ENCODE measurements around the gene NF1. TPM values are rescaled to one million over a fixed set of nuclear protein-coding genes. Genes with fewer than 3 reads are reported as not detected.
"Not testable (repeated sequence)": the region's sequence is repeated elsewhere in the genome, so short reads cannot be mapped to it uniquely, and the experiment has no call there.

NF1 gene
- total and polyA plus RNA-seq, 9 donors, result 13.8 to 30.4 (median 22.8) TPM

DNA sequence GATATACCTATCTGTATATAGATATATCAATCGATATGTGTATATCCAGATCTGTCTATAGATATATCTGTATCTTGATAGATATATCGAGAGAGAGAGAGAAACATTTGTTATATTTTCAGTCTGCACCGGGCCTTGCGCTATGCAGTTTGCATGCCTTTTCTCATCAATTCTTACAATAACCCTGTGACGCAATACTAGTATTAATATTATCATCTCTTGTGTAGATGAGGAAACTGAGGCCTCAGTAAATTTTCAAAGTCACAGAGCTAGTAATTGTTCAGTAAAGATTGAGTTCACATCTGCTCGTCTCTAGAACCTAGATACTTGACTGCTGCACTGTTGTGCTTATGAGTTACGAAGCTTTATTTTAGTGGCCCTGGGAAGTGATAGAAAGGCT, 77.6 kb downstream of the NF1 start:
- H3K4me1 ChIP-seq (ENCODE audit: control insufficient read depth, insufficient read depth, low read length), result no peaks in the 10 kb centered on the region
- no peaks in the 10 kb centered on the region for H3K27me3 ChIP-seq (ENCODE audit: control insufficient read depth, insufficient read depth, low read length)
- no peak overlapping the region for H3K27ac ChIP-seq (ENCODE audit: low read length)
- H3K36me3 ChIP-seq (ENCODE audit: control insufficient read depth, insufficient read depth, low read length), result peaks cover 2% of the 10 kb centered on the region
- H3K9me3 ChIP-seq (replicated peaks; ENCODE audit: control insufficient read depth, low read depth, low read length), result no peaks in the 10 kb centered on the region
- 67% methylated on average over 1 of the region's 7 CpGs for WGBS (ENCODE audit: insufficient coverage)
- no peak for DNase-seq
- H3K4me3 ChIP-seq (ENCODE audit: low read length), result no peak overlapping the region

DNA sequence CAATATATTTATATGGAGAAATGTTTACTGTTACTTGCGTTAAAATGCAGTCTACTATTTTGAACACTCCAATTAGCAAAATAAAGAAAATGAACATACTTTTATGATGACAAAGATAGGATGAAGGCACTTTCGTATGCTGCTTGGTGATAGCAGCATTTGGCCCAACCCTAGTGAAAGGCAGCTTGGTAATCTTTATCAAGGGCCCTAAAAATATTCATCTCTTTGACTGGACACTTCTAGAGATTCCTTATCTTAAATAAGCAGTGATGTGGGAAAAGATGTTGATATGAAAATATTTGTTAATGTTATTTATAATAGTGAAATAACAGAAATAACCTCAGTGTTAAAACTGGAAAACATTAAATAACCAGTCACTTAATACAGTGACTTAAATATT, 79.4 kb downstream of the NF1 start:
- Histone ChIP-seq H3K4me1 (ENCODE audit: control insufficient read depth, insufficient read depth, low read length) (no peaks in the 10 kb centered on the region), H3K4me3 (ENCODE audit: low read length) (no peak overlapping the region), H3K27ac (ENCODE audit: low read length) (no peak overlapping the region), H3K36me3 (ENCODE audit: control insufficient read depth, insufficient read depth, low read length) (peaks cover 2% of the 10 kb centered on the region), H3K9me3 (replicated peaks; ENCODE audit: control insufficient read depth, low read depth, low read length) (no peaks in the 10 kb centered on the region), H3K27me3 (ENCODE audit: control insufficient read depth, insufficient read depth, low read length) (no peaks in the 10 kb centered on the region)
- WGBS (ENCODE audit: insufficient coverage), result no CpG with 5 or more reads among the region's 2 CpGs
- no peak for DNase-seq

DNA sequence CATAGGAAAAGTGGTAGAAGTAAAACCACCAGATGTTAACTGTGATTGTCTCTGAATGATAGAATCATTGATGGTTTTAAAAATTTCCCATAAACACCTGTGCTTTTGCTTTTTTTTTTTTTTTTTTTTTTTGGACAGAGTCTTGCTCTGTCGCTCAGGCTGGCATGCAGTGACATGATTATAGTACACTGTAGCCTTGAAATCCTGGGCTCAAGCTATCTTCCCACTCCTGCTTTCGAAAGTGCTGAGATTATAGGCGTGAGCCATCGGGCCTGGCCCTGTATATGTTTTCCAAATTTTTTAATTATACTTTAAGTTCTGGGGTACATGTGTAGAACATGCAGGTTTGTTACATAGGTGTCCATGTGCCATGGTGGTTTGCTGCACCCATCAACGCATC, 80.5 kb downstream of the NF1 start:
- no peak overlapping the region for H3K27ac ChIP-seq (ENCODE audit: low read length)
- H3K27me3 ChIP-seq (ENCODE audit: control insufficient read depth, insufficient read depth, low read length), result no peaks in the 10 kb centered on the region
- no peak for DNase-seq
- WGBS (ENCODE audit: insufficient coverage), result no CpG with 5 or more reads among the region's 5 CpGs
- H3K9me3 ChIP-seq (replicated peaks; ENCODE audit: control insufficient read depth, low read depth, low read length), result no peaks in the 10 kb centered on the region
- H3K4me3 ChIP-seq (ENCODE audit: low read length), result no peak overlapping the region
- no peaks in the 10 kb centered on the region for H3K4me1 ChIP-seq (ENCODE audit: control insufficient read depth, insufficient read depth, low read length)
- peaks cover 2% of the 10 kb centered on the region for H3K36me3 ChIP-seq (ENCODE audit: control insufficient read depth, insufficient read depth, low read length)

DNA sequence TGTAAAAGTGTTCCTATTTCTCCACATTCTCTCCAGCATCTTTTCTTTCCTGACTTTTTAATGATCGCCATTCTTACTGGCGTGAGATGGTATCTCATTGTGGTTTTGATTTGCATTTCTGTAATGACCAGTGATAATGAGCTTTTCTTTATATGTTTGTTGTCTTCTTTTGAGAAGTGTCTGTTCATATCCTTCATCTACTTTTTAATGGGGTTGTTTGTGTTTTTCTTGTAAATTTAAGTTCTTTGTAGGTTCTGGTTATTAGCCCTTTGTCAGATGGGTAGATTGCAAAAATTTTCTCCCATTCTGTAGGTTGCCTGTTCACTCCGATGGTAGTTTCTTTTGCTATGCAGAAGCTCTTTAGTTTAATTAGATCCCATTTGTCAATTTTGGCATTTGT, 81.4 kb downstream of the NF1 start:
- not testable (repeated sequence) for H3K9me3 ChIP-seq (replicated peaks; ENCODE audit: control insufficient read depth, low read depth, low read length); H3K27me3 ChIP-seq (ENCODE audit: control insufficient read depth, insufficient read depth, low read length); H3K36me3 ChIP-seq (ENCODE audit: control insufficient read depth, insufficient read depth, low read length); H3K27ac ChIP-seq (ENCODE audit: low read length); H3K4me3 ChIP-seq (ENCODE audit: low read length); H3K4me1 ChIP-seq (ENCODE audit: control insufficient read depth, insufficient read depth, low read length); DNase-seq
- no CpG with 5 or more reads among the region's 3 CpGs for WGBS (ENCODE audit: insufficient coverage)

DNA sequence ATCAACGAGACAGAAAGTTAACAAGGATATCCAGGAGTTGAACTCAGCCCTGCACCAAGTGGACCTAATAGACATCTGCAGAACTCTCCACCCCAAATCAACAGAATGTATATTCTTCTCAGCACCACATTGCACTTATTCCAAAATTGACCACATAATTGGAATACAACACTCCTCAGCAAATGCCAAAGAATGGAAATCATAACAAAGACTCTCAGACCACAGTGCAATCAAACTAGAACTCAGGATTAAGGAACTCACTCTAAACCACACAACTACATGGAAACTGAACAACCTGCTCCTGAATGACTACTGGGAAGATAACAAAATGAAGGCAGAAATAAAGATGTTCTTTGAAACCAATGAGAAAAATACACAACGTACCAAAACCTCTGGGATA, 84.2 kb downstream of the NF1 start:
- not testable (repeated sequence) for H3K4me3 ChIP-seq (ENCODE audit: low read length); H3K9me3 ChIP-seq (replicated peaks; ENCODE audit: control insufficient read depth, low read depth, low read length); H3K27me3 ChIP-seq (ENCODE audit: control insufficient read depth, insufficient read depth, low read length); H3K4me1 ChIP-seq (ENCODE audit: control insufficient read depth, insufficient read depth, low read length); DNase-seq; H3K27ac ChIP-seq (ENCODE audit: low read length); H3K36me3 ChIP-seq (ENCODE audit: control insufficient read depth, insufficient read depth, low read length)
- no CpG with 5 or more reads among the region's 2 CpGs for WGBS (ENCODE audit: insufficient coverage)

DNA sequence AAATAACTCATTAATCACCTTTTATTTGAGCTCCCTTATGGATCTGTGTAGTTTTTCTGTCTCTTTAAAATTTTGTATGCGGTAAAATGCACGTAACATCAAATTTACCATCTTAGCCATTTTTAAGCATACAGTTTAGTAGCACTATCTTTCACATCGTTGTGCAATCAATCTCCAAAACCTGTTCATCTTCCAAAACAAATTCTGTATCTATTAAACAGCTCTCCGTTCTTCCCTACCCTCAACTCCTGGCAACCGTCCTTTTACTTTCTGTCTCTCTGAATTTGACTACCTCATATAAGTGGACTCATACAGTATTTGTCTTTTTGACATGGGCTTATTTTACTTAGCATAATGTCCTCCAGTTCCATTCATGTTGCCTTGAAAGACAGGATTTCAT, 100.5 kb downstream of the NF1 start:
- DNase-seq, result no peak
- H3K4me1 ChIP-seq (ENCODE audit: control insufficient read depth, insufficient read depth, low read length), result no peaks in the 10 kb centered on the region
- H3K27me3 ChIP-seq (ENCODE audit: control insufficient read depth, insufficient read depth, low read length), result no peaks in the 10 kb centered on the region
- H3K36me3 ChIP-seq (ENCODE audit: control insufficient read depth, insufficient read depth, low read length), result no peaks in the 10 kb centered on the region
- H3K4me3 ChIP-seq (ENCODE audit: low read length), result no peak overlapping the region
- no peak overlapping the region for H3K27ac ChIP-seq (ENCODE audit: low read length)
- WGBS (ENCODE audit: insufficient coverage), result 94% methylated on average over 2 of the region's 5 CpGs
- H3K9me3 ChIP-seq (replicated peaks; ENCODE audit: control insufficient read depth, low read depth, low read length), result no peaks in the 10 kb centered on the region

DNA sequence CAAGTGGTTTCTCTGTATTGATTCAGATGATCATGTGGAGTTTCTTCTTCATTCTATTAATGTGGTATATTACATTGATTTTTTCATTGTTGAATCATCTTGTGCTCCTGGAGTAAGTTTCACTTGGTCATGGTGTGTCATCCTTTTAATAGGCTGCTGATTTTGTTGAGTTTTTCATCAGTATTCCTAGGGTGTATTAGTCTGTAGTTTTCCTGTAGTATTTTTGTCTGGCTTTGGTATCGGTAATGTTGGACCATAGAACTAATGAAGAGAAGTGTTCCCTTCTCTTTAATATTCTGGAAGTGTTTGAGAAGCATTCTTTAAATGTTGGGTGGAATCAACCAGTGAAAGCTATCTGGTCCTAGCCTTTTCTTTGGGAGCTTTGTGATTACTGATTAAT, 103.2 kb downstream of the NF1 start:
- Histone ChIP-seq H3K27me3 (ENCODE audit: control insufficient read depth, insufficient read depth, low read length) (no peaks in the 10 kb centered on the region), H3K36me3 (ENCODE audit: control insufficient read depth, insufficient read depth, low read length) (peaks cover 2% of the 10 kb centered on the region), H3K27ac (ENCODE audit: low read length) (no peak overlapping the region), H3K9me3 (replicated peaks; ENCODE audit: control insufficient read depth, low read depth, low read length) (no peaks in the 10 kb centered on the region), H3K4me1 (ENCODE audit: control insufficient read depth, insufficient read depth, low read length) (no peaks in the 10 kb centered on the region), H3K4me3 (ENCODE audit: low read length) (no peak overlapping the region)
- WGBS (ENCODE audit: insufficient coverage), result no CpG with 5 or more reads among the region's 1 CpG
- DNase-seq, result no peak

DNA sequence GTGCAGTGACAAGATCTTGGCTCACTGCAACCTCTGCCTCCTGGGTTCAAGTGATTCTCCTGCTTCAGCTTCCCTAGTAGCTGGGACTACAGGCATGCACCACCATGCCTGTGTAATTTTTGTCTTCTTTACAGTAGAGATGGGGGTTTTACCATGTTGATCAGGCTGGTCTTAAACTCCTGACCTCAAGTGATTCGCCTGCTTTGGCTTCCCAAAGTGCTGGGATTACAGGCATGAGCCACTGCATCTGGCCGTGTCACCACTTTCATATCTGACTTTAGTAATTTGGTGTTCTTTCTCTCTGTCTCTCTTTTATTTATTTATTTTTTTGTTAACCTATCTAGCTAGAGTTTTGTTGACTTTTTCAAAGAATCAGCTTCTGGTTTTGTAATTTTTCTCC, 103.9 kb downstream of the NF1 start:
- H3K27me3 ChIP-seq (ENCODE audit: control insufficient read depth, insufficient read depth, low read length); H3K4me1 ChIP-seq (ENCODE audit: control insufficient read depth, insufficient read depth, low read length); H3K36me3 ChIP-seq (ENCODE audit: control insufficient read depth, insufficient read depth, low read length); H3K4me3 ChIP-seq (ENCODE audit: low read length); H3K9me3 ChIP-seq (replicated peaks; ENCODE audit: control insufficient read depth, low read depth, low read length); H3K27ac ChIP-seq (ENCODE audit: low read length); DNase-seq: not testable (repeated sequence)
- no CpG with 5 or more reads among the region's 2 CpGs for WGBS (ENCODE audit: insufficient coverage)

DNA sequence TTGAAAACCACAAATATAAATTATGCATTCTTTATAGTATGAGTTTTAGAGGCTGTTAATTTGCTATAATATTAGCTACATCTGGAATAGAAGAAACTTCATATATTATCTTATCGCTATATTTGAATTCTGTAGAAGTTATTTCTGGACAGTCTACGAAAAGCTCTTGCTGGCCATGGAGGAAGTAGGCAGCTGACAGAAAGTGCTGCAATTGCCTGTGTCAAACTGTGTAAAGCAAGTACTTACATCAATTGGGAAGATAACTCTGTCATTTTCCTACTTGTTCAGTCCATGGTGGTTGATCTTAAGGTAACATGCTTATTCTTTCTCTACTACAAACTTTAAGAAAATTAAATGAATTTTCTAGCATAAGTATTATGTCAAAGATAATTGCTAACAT, 105.5 kb downstream of the NF1 start:
- WGBS (ENCODE audit: insufficient coverage), result no CpG with 5 or more reads among the region's 2 CpGs
- no peak overlapping the region for H3K4me3 ChIP-seq (ENCODE audit: low read length)
- H3K4me1 ChIP-seq (ENCODE audit: control insufficient read depth, insufficient read depth, low read length), result no peaks in the 10 kb centered on the region
- DNase-seq, result no peak
- H3K36me3 ChIP-seq (ENCODE audit: control insufficient read depth, insufficient read depth, low read length), result peaks cover 2% of the 10 kb centered on the region
- no peaks in the 10 kb centered on the region for H3K9me3 ChIP-seq (replicated peaks; ENCODE audit: control insufficient read depth, low read depth, low read length)
- no peaks in the 10 kb centered on the region for H3K27me3 ChIP-seq (ENCODE audit: control insufficient read depth, insufficient read depth, low read length)
- no peak overlapping the region for H3K27ac ChIP-seq (ENCODE audit: low read length)

DNA sequence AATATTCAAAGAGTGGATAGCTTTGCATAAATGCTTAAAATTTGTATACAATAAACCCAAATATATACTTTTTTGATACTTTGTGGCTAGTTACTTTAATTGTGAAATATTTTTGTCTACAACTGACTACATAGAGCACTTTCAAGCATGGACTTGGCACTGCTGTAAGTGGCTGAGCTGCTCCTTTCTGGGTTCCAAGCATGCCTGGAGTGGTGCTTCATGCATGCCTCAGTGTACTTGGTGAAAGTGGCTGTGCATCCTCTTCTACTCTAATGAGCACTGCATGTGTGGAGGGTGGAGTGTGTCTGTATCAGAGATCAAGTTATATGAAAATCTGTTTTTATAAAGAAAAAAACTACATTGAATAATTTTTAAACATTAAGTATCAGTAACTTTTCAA, 108.2 kb downstream of the NF1 start:
- Histone ChIP-seq H3K27ac (ENCODE audit: low read length) (no peak overlapping the region), H3K27me3 (ENCODE audit: control insufficient read depth, insufficient read depth, low read length) (no peaks in the 10 kb centered on the region), H3K9me3 (replicated peaks; ENCODE audit: control insufficient read depth, low read depth, low read length) (no peaks in the 10 kb centered on the region), H3K4me1 (ENCODE audit: control insufficient read depth, insufficient read depth, low read length) (no peaks in the 10 kb centered on the region), H3K4me3 (ENCODE audit: low read length) (no peak overlapping the region), H3K36me3 (ENCODE audit: control insufficient read depth, insufficient read depth, low read length) (peaks cover 4% of the 10 kb centered on the region)
- no peak for DNase-seq

DNA sequence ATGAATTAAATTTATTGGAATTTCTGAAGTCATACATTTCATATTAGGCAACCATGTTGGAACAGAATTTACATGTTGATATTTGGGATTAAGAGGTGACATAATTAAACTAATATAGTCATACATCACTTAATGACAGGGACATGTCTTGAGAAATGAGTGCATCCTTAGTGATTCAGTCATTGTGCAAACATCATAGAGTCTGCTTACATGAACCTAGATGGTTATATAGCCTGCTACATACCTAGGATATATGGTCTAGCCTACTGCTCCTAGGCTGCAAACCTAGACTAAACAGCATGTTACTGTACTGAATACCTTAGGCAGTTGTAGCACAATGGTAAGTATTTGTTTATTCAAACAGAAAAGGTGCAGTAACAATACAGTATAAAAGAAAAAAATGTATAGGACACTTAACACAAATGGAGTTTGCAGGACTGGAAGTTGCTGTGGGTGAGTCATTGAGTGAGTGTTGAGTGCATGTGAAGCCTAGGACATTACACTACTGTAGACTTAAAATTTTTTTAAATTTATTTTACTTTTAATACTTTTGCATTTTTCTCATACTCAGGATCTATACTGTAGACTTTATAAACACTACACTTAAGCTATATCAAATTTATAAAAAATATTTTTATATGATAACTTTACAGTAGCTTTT, 116.7 kb downstream of the NF1 start:
- no peak overlapping the region for H3K4me3 ChIP-seq (ENCODE audit: low read length)
- no peak for DNase-seq
- H3K9me3 ChIP-seq (replicated peaks; ENCODE audit: control insufficient read depth, low read depth, low read length), result no peaks in the 10 kb centered on the region
- H3K27ac ChIP-seq (ENCODE audit: low read length), result no peak overlapping the region
- no peaks in the 10 kb centered on the region for H3K4me1 ChIP-seq (ENCODE audit: control insufficient read depth, insufficient read depth, low read length)
- peaks cover 5% of the 10 kb centered on the region for H3K36me3 ChIP-seq (ENCODE audit: control insufficient read depth, insufficient read depth, low read length)
- no peaks in the 10 kb centered on the region for H3K27me3 ChIP-seq (ENCODE audit: control insufficient read depth, insufficient read depth, low read length)
